LNCaP clone FGC (cell line): Measurements from ENCODE around the gene MEIG1.
A peak's percentile ranks its signal among the peaks of the same experiment; 100 is the strongest.
"Not testable (repeated sequence)": the region's sequence is repeated elsewhere in the genome, so short reads cannot be mapped to it uniquely, and the experiment has no call there.

Source experiments
- DNase-seq: peaks from one replicate; pipeline ENCODE4 v3.0.0-alpha.2; 2011; ENCODE audit warnings: low read depth
- H3K4me3 ChIP-seq: 2 replicates; pipeline ENCODE4 v1.5.1; 2011; ENCODE audit warnings: mild to moderate bottlenecking, low read depth, low read length, control low read depth
- TF ChIP-seq, protein P1 (sequence below): IDR thresholded peaks from 2 replicates; pipeline ENCODE4 v1.5.1; 2012; ENCODE audit warnings: mild to moderate bottlenecking; ENCODE audit not compliant: control insufficient read depth, insufficient read depth; ENCODE audit errors: extremely low read depth

Gene MEIG1

DNA sequence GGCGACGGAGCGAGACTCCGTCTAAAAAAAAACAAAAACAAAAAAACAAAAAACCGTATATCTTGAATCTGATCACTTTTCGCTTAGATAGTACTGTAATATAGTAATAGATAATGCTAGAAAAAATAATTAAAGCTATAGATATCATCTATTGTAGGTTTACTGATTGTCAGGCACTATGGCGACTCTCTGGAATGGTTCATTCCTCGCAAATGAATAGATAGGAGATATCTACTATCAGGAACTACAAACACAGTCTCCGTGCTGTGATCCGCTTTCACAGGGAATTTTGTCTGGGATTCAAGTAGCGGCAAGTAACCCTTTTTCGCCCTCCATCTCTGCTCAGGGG is 342 bp upstream of the MEIG1 start:
- no peak for DNase-seq
- TF ChIP-seq, protein P1, sequence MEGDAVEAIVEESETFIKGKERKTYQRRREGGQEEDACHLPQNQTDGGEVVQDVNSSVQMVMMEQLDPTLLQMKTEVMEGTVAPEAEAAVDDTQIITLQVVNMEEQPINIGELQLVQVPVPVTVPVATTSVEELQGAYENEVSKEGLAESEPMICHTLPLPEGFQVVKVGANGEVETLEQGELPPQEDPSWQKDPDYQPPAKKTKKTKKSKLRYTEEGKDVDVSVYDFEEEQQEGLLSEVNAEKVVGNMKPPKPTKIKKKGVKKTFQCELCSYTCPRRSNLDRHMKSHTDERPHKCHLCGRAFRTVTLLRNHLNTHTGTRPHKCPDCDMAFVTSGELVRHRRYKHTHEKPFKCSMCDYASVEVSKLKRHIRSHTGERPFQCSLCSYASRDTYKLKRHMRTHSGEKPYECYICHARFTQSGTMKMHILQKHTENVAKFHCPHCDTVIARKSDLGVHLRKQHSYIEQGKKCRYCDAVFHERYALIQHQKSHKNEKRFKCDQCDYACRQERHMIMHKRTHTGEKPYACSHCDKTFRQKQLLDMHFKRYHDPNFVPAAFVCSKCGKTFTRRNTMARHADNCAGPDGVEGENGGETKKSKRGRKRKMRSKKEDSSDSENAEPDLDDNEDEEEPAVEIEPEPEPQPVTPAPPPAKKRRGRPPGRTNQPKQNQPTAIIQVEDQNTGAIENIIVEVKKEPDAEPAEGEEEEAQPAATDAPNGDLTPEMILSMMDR = no peak
- peak overlapping the region; percentile 67 for H3K4me3 ChIP-seq

DNA sequence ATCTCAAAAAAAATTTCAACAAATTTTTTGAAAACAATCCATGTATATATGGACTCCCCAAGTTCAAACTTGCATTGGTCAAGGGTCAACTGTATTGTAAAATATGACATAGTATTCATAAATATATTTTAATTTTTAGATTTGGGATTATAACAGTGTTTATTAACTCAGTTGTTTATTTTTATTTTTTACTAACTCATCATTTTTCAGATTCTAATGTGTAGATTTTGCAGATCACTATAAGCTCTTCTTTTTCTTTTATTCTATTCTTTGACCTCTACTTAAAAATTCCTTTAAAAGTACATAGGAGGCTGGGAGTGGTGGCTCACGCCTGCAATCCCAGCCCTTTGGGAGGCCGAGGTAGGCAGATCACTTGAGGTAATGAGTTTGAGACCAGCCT is 8.7 kb downstream of the MEIG1 start:
- no peak overlapping the region for H3K4me3 ChIP-seq
- TF ChIP-seq, protein P1 = no peak
- DNase-seq = no peak

DNA sequence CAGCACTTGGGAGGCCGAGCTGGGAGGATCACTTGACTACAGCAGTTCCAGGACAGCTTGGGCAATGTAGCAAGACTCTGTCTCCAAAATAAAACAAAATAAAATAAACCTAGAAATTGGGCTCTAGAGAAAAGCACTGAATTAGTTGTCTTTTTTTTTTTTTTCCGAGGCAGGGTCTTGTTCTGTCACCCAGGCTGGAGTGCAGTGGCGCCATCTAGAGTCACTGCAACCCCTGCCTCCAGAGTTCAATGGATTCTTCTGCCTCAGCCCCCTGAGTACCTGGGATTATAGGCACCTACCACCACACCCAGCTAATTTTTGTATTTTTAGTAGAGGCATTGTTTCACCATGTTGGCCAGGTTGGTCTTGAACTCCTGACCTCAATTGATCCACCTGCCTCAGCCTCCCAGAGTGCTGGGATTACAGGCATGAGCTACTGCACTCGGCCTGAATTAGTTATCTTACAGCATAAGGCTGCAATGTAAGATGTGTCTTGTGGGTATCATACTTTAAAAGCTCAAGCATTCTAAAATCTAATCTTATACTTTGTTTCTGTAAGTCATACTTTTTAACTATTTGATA is 12.8 kb downstream of the MEIG1 start:
- TF ChIP-seq, protein P1 = peak; percentile 52
- no peak overlapping the region for H3K4me3 ChIP-seq
- no peak for DNase-seq

DNA sequence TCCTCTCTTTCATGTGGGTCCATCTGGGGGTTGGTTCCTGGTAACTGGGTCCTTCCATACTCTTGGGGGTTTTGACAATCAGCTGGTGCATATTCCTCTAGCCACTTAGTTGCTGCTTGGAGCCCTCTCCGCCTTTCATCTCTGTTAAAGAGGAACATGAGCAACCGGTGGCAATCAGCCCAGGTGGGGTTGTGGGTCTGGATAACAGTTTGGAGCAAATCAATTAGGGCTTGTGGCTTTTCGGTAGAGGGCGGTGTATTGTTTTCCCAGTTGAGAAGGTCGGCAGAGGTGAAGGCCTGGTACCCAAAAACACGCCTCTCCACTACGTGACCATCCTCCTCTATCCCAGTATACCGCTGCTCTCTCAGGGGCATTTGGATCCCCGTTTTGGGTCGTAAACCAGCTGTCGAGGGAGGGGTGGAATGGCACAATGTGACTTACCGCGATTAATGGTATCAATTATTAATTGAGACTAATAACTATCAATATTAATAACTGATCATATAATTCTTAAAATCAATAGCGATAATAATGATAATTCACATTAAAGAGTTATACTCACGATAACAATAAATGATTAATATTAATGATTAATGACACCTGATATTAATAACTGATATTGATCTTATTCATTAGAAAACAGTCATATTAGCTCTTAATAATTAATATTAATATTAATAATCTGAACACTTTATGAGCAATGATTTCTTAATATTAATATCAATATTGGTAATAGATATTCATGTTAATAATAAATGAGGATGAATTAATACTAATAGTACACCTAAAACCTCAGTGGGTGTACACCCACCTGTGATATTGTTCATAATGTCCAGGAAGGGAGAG is 15.2 kb downstream of the MEIG1 start:
- not testable (repeated sequence) for DNase-seq, H3K4me3 ChIP-seq

DNA sequence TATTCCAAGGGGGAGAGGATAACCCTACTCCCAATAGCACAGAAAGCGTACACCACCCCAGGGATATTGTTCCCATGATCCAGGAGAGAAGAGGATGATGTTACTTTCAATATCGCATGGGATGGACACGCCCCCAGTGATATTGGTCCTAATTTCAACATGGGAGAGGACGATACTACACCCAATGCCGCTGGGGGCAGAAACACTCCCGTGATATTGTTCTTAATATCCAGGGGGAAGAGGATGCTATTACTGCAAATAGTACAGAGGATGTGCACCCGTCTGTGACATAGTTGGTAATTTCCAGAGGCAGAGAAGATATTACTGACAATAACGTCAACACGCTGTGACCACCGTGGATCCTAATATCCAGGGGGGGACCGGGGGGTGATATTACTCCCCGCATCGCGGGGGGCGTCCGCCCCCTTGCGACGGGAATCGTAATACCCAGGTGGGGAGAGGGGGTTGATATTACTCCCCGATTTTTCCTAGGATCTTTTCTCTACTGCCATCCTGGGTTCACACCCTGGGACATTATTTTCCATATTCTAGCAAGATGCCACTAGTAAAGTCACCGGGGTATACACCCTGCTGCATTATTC is 16.6 kb downstream of the MEIG1 start:
- no peak overlapping the region for H3K4me3 ChIP-seq
- DNase-seq = no peak
- TF ChIP-seq, protein P1 = no peak

DNA sequence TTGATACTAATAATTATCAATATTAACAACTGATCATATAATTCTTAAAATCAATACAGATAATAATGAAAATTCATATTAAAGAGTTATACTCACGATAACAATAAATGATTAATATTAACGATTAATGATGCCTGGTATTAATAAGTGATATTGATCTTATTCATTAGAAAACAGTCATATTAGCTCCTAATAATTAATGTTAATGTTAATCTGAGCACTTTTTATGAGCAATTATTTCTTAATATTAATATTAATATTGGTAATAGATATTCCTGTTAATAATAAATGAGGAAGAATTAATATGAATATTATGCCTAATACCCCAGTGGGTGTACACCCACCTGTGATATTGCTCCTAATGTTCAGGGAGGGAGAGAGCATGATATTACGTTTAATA is 23.6 kb downstream of the MEIG1 start:
- DNase-seq = no peak
- no peak overlapping the region for H3K4me3 ChIP-seq
- TF ChIP-seq, protein P1 = no peak

DNA sequence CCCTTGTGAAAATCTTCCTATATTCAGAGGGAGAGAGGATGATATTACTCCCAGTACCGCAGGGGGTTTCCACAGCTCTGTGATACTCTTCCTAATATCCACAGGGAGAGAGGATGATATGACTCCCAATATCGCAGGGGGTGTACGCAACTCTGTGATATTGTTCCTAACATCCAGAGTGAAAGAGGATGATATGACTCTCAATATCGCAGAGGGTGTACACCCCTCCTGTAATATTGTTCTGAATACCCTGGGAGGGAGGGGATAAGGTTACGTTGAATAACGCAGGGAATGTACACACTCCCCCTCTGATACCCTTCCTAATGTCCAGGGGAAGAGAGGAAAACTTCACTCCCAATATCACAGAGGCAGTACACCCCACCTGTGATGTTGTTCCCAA is 30.4 kb downstream of the MEIG1 start:
- H3K4me3 ChIP-seq, DNase-seq: not testable (repeated sequence)

DNA sequence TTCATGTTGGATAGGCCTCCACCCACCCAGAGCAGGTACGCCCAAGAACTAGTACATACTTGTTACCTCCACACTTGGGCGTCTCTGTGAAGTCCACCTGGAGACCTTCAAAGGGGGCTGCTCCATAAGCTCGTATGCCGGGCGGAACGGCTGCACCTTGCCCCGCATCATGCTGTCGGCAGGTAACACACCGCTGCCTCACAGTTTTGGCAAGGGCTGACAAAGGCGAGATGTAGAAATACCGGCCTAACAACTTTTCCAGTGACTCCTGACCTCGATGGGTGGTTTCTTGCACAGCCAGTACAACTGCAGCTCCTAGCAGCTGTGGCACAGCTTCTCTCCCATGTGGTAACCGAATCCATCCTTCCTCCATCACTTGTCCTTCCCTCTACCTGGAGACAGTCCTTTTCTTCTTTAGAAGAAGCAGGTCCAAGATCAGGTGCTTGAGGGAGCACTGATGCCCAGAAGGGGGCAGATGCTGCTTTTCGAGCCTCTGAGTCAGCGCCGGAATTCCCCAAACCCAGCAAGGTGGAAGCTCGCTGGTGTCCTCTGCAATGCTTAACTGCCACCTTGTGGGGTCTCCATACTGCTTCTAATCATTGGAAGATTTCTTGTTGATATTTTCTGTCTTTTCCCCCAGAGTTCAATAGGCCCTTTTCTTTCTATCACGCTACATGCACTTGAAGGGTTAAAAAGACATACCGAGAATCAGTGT is 32.0 kb downstream of the MEIG1 start:
- H3K4me3 ChIP-seq = not testable (repeated sequence)
- peak; percentile 25 for DNase-seq

DNA sequence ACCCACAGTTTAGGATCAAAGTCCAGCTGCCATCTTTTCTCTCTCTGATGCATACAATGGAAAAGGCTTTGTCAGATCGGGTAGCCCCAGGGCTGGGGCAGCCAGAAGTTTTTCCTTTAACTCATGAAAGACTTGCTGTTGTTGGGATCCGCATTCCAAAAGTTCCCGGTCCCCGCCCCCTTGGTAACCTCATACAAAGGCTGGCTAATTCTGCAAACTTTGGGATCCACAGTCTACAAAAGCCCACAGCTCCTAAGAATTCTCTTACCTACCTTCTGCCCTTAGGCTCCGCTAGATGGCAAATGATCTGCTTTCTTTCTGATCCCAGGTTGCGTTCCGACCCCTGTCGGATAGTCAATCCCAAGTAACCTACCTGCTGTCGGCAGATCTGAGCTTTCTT is 33.1 kb downstream of the MEIG1 start:
- not testable (repeated sequence) for DNase-seq, H3K4me3 ChIP-seq

DNA sequence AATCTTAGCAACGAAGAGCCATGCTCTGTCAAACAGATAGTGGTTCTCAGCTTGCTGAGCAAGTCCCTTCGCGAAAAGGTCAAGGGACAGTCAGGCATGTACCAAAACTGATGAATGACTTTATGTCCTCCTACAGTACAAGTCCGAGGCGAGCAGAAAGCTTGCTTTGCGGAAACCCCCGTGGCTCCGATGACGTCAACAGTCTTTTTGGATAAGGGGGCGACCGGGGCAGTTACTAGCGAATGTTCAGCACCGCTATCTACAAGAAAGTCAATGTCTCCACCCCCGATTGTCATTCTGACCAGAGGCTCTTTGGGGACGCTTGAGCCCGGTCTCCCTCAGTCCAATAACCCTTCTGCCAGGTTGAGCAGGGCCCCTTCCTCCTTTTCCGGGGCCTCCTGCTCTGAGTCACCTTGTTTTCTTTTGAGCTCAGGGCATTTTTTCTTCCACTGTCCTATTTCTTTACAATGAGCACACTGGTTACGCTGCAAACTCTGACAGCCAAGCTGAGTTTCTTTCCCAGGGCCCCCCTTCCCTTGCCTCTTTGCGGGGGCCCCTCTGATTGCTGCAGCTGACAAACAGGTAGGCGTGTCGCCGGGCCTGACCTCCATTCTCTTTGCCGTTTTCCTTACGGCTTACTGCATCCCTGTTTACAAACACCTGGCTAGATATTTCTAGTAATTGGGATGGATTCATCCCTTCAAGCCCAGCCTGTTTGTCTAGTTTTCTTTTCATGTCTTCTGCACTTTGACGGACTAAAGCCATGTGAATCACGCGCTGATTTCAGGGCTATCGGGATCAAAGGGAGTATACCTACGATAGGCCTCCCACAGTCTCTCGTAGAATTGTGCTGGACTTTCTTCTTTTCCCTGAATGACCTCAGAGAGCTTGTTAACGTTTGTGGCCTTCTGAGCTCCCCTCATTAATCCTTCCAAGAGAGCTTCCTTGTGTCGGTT is 34.6 kb downstream of the MEIG1 start:
- H3K4me3 ChIP-seq, DNase-seq: not testable (repeated sequence)
